GM18511 (cell line): ENCODE results near the gene PRR35.

Source experiments
- ATAC-seq: cut with Tn5 transposase; IDR thresholded peaks from one replicate; pipeline ENCODE4 v1.9.1; 2021; ENCODE audit warnings: mild to moderate bottlenecking, moderate library complexity; ENCODE audit not compliant: unreplicated experiment

PRR35 gene

DNA sequence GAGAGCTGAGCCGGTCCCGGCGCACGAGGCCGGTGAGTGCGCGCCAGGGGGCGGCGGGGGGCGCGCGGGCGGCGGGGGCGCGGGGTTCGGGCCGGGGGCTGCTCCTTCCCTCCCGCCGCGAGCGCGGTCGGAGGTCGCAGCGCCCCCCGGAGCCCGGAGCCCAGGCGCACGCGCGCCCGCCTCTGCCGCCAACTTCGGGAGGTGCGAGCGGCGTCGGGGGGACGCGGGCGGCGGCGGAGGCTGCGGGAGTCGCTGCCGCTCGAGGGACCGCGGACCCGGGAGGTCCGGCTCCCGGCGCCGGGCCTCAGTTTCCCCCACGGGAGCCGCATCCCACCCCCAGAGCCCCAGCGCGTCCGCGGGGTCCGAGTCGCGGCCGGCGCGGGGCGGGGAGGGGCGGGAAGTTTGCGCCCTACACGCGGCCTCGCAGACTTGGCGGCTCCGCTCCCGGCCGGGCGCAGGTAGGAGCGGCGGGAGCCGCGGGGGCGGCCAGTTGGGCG is at the start of gene PRR35:
TSS of gene PRR35 (plus strand) at position 191 of the 497 bp plus-strand sequence. CDS start 2,901 bp downstream, outside the sequence.
- ATAC-seq, result no peak

DNA sequence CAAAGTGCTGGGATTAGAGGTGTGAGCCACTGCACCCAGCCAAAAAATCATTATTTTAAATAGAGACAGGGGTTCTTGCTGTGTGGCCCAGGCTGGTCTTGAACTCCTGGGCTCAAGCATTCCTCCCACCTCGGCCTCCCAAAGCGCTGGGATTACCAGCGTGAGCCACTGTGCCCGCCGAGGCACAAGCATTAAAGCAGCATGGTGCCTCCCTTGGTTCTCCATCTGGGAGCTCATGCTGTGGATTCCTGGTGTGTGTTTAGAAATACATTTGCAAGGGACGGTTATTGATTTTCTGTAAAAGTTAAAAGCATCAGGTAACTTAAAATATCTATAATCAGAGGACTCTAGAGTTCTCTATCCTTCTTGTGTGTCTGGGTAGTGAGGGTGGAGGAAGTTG is 47.4 kb upstream of the PRR35 start:
- no peak for ATAC-seq

DNA sequence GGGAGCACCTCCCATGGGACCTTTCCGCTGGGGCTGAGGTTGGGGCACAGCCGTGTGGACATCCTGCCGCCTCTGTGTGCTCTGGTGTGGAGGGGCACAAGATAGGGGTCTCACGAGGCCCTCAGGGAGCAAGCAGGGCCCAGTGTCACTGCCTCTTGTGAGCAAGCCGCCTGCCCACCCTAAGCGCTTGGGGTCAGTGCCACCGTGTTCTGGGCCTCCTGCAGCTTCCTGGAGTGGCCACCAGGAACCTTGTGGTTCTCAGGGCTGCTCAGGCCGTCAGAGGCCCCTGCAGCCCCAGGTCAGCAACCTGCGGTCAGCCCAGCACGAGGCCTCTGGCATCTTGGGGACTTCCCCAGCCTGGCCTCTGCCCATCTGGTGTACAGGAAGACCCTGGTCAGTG is 46.2 kb upstream of the PRR35 start:
- no peak for ATAC-seq

DNA sequence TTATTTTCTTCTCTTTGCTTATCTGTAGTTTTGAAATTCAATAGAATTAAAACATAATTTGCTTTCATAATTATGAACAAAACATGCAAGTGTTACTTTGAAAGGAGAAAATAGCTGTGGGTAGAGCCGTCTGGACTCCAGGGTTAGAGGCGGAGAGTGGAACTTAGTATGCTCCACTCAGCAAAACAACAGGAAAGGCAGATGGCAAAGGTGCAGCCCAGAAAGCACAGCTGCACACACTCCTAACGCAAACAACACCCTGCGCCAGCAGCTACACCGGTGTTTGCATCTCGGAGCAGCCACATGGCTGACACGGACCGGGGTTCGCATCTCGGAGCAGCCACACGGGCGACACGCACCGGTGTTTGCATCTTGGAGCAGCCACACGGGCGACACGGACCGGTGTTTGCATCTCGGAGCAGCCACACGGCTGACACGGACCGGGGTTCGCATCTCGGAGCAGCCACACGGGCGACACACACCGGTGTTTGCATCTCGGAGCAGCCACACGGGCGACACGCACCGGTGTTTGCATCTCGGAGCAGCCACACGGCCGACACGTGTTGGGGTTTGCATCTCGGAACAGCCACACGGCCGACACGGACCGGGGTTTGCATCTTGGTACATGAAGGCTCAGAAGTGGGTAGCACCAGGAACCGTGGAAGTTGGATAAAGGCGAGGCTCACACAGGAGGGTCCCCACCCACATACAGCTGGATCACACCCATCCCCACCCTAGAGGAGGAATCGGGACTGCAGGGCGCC is 44.8 kb upstream of the PRR35 start:
- no peak for ATAC-seq

DNA sequence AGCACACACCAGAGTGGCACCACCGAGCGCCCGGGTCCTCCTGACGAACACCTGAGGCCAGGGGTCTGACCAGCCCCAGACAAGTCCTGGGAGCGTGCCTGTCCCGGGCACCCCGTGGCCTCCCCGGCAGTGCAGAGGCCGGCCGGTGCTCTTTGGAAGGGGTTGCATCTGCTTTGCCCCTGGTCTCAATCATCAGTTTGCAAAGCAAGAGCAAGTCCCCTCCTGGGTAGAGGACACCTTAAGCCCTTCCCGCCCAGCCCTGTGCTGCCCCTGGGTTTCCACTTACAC is 44.3 kb upstream of the PRR35 start:
- ATAC-seq, result no peak

DNA sequence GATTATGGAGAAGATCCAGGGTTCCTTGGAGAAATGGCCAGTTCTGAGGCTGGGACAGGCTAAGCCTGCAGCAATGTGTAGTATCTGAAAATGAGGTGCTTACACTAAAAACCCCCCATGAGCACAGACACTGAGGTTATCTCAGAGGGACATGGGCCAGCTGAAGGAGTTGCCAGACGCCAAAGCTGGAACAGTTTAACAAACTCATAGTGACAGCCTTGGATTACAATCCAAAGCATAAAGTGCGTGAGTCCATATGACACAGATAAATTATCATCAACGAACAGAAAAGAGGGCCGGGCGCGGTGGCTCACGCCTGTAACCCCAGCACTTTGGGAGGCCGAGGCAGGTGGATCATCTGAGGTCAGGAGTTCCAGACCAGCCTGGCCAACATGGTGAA is 43.9 kb upstream of the PRR35 start:
- no peak for ATAC-seq

DNA sequence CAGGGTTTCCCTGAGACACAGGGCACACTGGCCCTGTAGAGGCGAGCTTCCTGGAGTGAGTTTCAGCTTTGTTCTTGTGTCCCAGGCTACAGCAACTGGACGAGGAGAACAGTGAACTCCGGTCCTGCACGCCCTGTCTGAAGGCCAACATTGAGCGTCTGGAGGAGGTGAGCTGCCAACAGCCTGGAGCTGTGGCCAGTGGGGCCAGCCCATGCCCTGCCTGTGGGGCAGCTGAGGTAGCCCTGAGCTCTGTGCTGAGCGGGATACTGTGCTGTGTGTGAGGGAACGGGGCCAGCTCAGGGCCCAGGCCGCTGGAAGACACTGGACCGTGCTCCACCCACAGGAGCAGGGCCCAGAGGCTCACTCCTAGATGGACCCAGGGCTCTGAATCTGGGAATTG is 41.3 kb upstream of the PRR35 start:
- ATAC-seq, result no peak

DNA sequence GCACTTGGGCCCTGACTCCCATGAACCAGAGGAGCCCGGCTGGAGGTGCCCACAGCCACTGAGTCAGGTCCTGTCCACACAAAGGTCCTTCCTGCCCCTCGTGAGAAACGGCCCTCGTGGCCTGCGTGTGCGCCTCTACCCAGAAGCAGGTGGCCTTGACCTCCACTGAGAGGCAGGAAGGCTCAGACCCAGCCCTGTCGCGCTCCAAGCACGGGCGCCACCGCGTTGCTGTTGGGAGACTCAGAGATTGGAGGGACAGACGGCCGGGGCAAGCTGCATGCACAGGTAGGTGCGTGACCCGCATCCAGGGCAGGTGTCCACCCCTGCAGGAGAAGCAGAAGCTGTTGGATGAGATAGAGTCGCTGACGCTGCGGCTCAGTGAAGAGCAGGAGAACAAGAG is 40.8 kb upstream of the PRR35 start:
- no peak for ATAC-seq

DNA sequence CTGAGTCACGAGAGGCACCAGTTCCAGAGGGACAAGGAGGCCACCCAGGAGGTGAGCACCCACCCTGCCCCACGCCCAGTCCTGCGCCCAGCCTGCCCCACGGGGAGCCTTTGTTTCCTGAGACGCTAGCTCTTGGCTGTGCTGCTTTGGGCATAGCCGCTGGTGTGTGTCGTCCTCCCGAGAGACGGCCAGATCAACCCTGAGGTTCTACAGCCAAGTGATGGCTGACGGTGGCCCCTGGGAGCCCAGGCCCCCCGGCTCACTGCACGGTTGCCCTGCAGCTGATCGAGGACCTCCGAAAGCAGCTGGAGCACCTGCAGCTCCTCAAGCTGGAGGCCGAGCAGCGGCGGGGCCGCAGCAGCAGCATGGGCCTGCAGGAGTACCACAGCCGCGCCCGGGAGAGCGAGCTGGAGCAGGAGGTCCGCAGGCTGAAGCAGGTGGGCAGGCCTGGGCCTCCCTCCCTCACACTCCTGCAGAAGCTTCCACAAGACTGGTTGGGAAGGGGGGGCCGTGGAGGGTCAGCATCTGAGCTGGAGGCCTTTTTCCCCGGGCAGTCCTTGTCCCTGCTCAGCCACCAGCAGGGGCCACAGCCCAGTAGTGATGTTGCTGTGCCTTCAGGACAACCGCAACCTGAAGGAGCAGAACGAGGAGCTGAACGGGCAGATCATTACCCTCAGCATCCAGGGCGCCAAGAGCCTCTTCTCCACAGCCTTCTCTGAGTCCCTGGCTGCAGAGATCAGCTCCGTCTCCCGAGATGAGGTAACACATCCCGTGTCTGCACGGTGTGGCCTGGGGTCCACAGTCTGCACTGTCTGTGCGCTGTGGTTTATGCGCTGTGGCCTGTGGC is 40.1 kb upstream of the PRR35 start:
- no peak for ATAC-seq

DNA sequence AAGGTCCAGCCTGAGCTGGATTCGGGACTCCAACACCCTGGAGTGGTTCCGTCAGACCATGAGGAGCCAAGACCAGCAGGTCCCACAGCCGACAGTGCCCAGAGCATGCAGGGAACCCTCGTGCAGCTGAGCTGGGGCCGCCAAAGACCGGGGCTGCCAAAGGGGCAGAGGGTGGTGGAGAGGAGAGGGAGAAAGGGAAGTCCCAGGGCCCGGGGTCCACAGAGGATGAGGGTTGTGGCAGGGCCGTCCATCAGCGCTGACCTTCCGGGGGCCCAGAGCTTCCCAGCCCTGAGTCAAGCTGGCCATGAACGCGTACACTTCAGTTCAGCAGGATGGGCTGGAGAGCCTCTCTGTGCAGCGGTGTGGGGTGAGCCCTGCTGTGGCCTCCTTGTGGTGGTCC is 39.3 kb upstream of the PRR35 start:
- no peak for ATAC-seq

DNA sequence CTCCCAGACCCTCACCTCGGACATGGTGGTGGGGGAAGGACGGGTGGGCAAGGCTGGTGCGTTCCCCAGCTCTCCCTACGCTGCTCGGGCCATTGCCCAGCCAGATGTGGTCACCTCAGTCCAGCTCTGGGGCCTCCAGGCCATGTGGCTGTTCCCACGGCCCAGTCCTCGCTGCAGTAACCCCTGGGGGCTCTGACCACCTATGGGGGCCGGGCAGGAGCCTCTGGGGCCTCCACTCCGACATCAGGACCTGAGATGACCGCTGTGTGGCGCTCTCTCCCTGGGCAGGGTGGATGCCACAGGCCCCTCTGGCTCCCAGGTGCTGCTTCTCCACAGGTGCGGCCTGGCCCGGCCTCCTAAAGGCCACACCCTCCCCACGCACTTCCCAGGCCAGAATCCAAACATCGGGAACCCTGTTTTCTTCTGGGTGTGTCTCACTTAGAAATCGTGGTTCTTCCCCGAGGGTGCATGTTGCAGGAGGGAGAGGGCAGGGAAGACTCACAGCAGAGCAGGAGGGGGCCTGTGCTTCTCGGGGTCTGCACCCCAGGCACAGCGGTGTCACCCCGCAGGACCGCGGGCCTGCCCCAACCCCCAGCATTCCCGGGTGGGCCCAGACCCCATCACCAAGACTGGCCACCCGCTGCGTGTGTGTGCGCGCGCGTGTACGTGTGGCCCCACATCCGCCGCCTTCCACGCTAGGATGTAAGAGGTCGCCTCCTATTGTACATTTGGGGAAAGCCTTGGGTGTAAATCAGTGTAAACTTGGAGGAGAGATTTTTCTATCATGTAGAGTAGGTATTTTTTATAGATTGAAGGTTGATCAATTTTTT is 38.6 kb upstream of the PRR35 start:
- ATAC-seq, result no peak

DNA sequence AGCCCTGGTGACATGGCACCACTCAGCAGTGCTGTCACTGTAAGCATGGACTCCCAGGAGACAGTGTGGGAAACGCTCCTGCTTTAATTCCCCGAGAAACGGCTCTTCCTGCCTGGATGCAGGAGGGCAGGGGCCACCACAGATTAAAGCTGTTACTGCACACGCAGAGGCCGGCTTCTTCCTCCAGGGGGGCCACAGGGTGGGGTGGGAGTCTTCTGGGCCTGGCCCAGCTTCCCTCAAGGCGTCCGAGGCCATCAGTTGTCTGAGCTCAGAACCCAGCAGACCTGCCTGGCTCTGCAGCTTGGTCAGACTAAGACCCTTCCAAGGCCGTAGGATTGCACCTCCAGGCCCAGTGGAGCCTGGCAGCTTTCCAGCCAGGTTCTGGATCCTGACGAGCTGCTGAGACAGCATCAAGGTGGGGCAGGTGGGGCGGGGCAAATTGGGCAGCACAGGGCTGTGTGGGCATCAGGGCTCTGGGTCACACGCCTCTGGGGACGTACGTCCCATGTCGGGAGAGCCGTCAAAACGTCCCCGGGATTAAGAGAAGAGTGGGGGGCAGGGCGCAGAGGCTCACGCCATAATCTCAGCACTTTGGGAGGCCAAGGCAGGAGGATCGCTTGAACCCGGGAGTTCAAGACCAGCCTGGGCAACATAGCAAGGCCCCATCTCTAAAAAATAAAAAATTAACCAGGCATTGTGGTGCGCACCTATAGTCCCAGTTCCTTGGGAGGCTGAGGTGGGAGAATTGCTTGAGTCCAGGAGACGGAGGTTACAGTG is 37.7 kb upstream of the PRR35 start:
- ATAC-seq, result no peak

DNA sequence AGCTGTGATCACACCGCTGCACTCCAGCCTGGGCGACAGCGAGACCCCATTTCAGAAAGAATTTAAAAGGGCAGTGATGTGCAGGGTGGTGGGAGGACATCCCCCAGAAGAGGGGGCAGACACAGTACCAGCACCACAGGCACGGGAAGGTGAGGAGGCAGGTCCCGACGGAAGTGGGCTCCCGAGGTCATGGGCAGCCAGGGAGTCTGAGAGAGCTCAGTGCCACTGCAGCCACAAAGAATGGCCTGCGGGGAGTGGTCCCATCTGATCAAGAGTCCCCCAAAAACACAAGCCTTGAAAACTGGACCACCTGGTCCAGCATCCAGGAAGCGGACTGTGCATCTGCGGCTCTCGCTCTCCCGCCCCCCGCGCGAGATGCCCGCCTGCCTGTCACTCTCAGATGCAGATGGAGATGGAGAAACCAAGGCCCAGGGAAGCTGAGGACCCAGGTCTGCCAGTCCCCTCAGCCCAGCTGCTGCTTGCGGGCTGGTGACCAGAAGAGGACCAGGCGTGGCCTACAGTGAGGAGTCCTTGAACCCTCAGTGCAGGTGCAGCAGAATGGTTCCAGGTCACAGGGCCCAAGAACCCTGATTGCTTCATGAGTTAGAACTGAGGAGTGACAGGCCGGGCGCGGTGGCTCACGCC is 37.0 kb upstream of the PRR35 start:
- no peak for ATAC-seq

DNA sequence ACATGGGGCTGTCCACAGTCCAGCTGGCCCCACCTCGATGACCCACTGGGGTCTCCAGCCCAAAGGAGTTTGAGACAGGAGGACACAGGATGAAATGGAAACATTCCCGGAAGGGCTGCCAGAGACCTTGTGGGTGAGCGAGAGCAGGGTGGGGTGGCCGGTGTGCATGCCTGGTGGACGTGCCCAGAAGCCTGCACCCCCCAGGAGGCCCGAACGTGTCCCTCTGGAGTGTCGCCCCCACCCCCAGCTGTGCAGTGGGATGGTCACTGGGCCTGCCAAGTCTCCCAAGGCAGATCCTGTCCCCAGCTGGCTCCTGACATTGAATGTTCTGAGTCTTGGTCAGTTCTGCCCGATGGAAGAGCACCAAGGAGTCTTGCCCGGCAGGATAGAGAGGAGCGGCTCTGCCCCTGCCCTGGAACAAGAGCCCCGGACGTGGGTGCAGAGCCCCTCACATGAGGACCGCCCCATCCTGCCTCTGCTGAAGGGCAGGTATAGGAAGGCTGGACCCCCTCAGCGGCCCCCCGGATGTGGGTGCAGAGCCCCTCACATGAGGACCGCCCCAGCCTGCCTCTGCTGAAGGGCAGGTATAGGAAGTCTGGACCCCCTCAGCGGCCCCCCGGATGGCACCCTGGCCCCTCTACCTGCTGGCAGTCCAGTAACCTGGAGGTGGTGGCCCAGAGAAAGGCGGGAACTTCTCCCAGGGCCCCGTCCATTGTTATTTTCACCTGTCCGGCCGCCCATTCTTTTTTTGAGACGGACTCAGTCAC is 35.7 kb upstream of the PRR35 start:
- no peak for ATAC-seq

DNA sequence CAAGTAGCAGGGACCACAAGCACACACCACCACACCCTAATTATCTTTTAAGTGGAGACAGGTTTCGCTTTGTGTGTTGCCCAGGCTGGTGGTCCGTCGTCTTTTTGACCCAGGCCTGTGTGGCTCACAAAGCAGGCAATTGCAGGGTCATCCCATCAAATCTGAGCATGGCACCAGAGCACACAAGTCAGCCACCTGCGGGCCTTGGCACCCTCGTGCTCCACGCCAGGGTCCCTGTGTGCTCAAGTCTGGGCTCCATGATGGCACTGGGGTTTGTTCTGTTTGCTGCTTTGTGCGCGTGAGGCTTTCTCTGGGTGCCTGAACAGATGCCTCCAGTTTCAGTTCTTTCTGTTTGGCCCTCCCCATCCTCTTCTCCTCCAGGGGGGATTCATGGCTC is 35.1 kb upstream of the PRR35 start:
- no peak for ATAC-seq

DNA sequence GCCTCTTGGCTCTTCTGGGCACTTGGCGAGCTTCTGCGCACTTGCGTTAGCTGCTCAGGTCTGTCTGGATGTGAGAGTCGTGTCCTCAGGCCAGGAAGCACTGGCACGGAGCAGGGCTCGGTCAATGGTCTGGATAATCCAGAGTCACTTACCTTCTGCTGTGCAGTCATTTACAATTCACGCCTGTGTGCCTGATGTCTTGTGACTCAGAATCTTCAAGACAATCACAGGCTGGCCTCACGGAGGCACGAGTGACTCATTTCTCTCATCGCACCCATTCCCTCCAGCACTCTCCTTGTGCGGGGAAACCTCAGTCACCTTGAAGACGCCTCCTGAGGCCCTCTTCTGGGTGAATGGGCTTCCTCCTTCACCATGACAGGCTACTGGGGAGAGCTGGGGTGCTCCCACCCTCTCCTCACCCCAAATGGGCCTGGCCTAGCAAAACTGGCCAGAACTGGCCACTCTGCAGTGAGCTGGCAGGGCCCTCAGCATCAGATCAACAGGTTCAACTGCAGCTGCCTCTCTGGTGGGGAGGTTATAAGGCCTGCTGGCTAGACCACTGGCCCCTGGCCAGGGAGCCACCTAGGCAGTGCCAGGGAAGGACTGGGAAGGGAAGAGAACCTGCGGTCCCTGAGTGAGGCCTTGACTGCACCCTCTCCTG is 34.5 kb upstream of the PRR35 start:
- no peak for ATAC-seq

DNA sequence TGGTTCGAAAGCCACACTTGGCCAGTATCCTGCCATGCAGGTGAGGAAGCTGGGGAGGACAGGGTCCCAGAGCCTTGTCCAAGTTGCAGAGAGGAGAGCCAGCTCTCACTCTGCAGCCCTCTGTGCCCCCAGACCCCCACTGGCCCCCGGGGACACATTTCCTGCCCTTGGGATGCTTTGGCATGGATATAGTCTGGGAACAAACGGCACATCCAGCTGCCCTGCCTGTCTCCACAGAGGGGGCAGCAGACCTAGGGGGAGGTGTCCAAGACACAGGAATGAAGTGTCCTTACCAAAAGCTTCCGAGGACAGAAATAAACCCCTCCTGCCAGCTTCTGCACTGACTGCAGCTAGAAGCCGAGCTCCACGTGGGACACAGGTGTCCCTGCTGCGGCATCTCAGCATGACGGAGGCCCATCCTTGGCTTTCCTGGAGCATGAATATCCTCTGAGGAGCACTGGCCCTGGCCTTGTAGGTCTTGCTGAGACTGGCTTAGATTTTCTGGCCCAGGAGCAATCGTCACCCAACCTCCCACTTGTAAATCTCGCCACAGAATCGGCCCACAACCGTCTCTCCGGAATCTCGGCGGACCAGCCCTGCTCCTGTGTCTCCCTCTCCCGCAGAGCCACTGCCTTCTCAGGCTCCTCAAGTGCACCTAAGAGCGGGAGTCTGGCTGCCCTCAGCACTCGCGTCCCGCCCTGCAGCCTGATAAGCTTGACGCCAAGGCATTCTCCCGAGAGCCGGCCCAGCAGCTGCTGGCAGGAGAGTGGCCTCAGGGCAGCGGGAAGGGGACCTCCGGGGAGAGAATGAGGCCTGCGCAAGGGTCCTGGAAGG is 33.8 kb upstream of the PRR35 start:
- ATAC-seq, result no peak
